Fibroblast of lung (primary cell): ENCODE data around the gene RPL36A. TPM values are rescaled to one million over a fixed set of nuclear protein-coding genes. Genes with fewer than 3 reads are reported as not detected.

Source experiments
- DNase-seq, 2 donors: peaks; one replicate each; pipeline versions ENCODE4 v3.0.0 to v3.0.0-alpha.2; 2010; ENCODE audit warnings: low read depth in 2 of 2
- H2AFZ ChIP-seq: 2 replicates; pipeline ENCODE4 v1.5.1; 2012; ENCODE audit warnings: low read length, control low read depth, inconsistent platforms
- H3K27ac ChIP-seq: 2 replicates; pipeline ENCODE4 v1.5.1; 2011; ENCODE audit warnings: low read length, control low read depth; ENCODE audit not compliant: insufficient read depth
- H3K27me3 ChIP-seq: 2 replicates; pipeline ENCODE4 v1.5.1; 2011; ENCODE audit warnings: mild to moderate bottlenecking, low read length; ENCODE audit not compliant: control insufficient read depth, insufficient read depth
- H3K36me3 ChIP-seq: 2 replicates; pipeline ENCODE4 v1.5.1; 2011; ENCODE audit warnings: low read length; ENCODE audit not compliant: control insufficient read depth, insufficient read depth
- H3K4me1 ChIP-seq: 2 replicates; pipeline ENCODE4 v1.5.1; 2011; ENCODE audit warnings: low read length; ENCODE audit not compliant: control insufficient read depth, insufficient read depth; ENCODE audit errors: extremely low read depth
- H3K4me2 ChIP-seq: 2 replicates; pipeline ENCODE4 v1.5.1; 2011; ENCODE audit warnings: low read length, control low read depth; ENCODE audit not compliant: insufficient read depth; ENCODE audit errors: extremely low read depth
- H3K4me3 ChIP-seq, 4 experiments: fragments of 200-600 bp in 1 of 4; sonication (generic) in 1 of 4; replicated peaks in 1 of 4; 2 replicates each; pipeline ENCODE4 v1.5.1; 2011 to 2016; ENCODE audit warnings: low read length in 4 of 4, low read depth in 3 of 4, mild to moderate bottlenecking in 3 of 4, control low read depth in 2 of 4, inconsistent platforms in 1 of 4, mixed read lengths in 1 of 4; ENCODE audit not compliant: insufficient read depth in 1 of 4; ENCODE audit errors: control extremely low read depth in 1 of 4
- H3K79me2 ChIP-seq: 2 replicates; pipeline ENCODE4 v1.5.1; 2012; ENCODE audit warnings: mild to moderate bottlenecking, low read length, inconsistent platforms; ENCODE audit not compliant: control insufficient read depth, insufficient read depth
- H3K9ac ChIP-seq: 2 replicates; pipeline ENCODE4 v1.5.1; 2011; ENCODE audit warnings: mild to moderate bottlenecking, low read length, control low read depth; ENCODE audit not compliant: insufficient read depth
- H3K9me3 ChIP-seq: 2 replicates; pipeline ENCODE4 v1.5.1; 2012; ENCODE audit warnings: low read depth, low read length; ENCODE audit not compliant: control insufficient read depth, insufficient read depth
- H4K20me1 ChIP-seq: 2 replicates; pipeline ENCODE4 v1.5.1; 2011; ENCODE audit warnings: low read length; ENCODE audit not compliant: control insufficient read depth, insufficient read depth; ENCODE audit errors: extremely low read depth
- EZH2 ChIP-seq: IDR thresholded peaks from 2 replicates; pipeline ENCODE4 v1.5.1; 2012; ENCODE audit warnings: low read length, control low read depth, mild to moderate bottlenecking; ENCODE audit errors: missing control alignments
- polyA minus RNA-seq: library from RNA; depleted of rRNA, polyadenylated mRNA; stranded (reverse); fragments of >200 nt; gene quantifications from 2 replicates; pipeline ENCODE4 v1.2.3, GENCODE V29; 2011; ENCODE audit warnings: low replicate concordance
- polyA plus RNA-seq, 2 donors: library from polyadenylated mRNA; depleted of rRNA in 1 of 2; stranded (reverse) in 1 of 2; unstranded in 1 of 2; fragments of >200 nt; gene quantifications; 2 replicates each; pipeline ENCODE4 v1.2.1, GENCODE V29; 2011 to 2012; ENCODE audit warnings: missing spikeins in 1 of 2
- total RNA-seq: library from RNA; depleted of rRNA; stranded (reverse); fragments of >200 nt; gene quantifications from 2 replicates; pipeline ENCODE4 v1.2.1, GENCODE V29; 2014
- TF ChIP-seq, protein P1 (sequence below), 2 donors: IDR thresholded peaks in 1 of 2; conservative IDR thresholded peaks in 1 of 2; 1 replicate in 1 of 2; 2 replicates in 1 of 2; pipeline ENCODE4 v1.5.1; 2011 to 2012; ENCODE audit warnings: low read length in 2 of 2, control low read depth in 1 of 2, inconsistent platforms in 1 of 2, low read depth in 1 of 2, mild to moderate bottlenecking in 1 of 2

RPL36A gene
- total RNA-seq (305 and 521 TPM in 2 replicates), polyA plus RNA-seq (2,163 and 2,209 TPM in 2 replicates), polyA minus RNA-seq (3.9 and 12.9 TPM in 2 replicates)
- polyA plus RNA-seq (2012), result 1,818 and 2,496 TPM in 2 replicates

DNA sequence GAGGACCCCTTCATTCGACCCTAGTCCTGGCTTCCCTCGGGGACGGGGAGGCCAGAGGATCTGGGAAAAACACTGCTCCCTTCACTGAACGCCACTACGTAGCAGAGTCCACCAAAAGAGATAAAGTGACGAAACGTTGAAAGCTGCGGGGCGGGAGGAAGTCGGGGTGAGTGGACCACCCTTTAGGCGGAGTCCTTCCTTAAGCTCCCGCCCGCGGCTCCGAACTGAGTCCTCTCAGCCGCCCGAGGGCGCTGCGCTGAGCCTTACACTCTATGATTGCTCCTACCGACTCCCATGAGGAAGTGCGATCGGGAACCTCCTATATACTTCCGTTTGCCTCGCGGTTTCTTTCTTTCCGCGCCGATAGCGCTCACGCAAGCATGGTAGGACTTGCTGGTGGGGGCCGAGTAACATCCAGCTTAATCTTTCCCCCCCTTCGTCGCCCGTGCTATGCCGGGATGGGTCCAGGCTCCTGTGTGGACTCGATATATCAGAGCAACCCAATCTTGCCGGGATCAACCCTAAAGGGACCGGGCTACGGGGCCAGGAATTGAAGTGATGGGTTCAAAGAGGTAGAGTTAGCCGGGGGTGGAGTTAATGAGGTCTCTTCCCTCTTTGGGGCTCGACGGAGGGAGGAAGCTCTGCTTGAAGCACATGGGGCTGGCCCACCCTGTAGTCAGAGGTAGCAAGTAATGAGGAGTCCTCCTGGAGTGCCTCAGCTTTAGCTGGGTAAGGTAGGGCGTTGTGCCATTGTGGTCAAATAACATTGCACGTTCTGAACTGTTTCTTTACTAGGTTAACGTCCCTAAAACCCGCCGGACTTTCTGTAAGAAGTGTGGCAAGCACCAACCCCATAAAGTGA lies at the start of gene RPL36A:
Gene RPL36A (plus strand): TSS at position 348 of the 862 bp plus-strand sequence. CDS start 33 bp downstream, at position 381.
- H3K79me2 ChIP-seq, result peaks cover 18% of the 10 kb centered on the region
- peak within 1 kb of the TSS; percentile 55 for H3K9ac ChIP-seq
- H3K4me1 ChIP-seq, result no peaks in the 10 kb centered on the region
- H3K27me3 ChIP-seq, result no peaks in the 10 kb centered on the region
- DNase-seq, result peak; percentile 90 to 92
- no peaks in the 10 kb centered on the region for H3K9me3 ChIP-seq
- TF ChIP-seq, protein P1, sequence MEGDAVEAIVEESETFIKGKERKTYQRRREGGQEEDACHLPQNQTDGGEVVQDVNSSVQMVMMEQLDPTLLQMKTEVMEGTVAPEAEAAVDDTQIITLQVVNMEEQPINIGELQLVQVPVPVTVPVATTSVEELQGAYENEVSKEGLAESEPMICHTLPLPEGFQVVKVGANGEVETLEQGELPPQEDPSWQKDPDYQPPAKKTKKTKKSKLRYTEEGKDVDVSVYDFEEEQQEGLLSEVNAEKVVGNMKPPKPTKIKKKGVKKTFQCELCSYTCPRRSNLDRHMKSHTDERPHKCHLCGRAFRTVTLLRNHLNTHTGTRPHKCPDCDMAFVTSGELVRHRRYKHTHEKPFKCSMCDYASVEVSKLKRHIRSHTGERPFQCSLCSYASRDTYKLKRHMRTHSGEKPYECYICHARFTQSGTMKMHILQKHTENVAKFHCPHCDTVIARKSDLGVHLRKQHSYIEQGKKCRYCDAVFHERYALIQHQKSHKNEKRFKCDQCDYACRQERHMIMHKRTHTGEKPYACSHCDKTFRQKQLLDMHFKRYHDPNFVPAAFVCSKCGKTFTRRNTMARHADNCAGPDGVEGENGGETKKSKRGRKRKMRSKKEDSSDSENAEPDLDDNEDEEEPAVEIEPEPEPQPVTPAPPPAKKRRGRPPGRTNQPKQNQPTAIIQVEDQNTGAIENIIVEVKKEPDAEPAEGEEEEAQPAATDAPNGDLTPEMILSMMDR (conservative IDR thresholded peaks at IDR 0.05 in 1 of 2, IDR thresholded peaks at IDR 0.05 in 1 of 2; ENCODE audit: low read depth in 1 of 2, low read length in 2 of 2), result peak; percentile 64 to 71
- TF ChIP-seq EZH2, result no peak
- H3K4me2 ChIP-seq, result peak within 1 kb of the TSS; percentile 87
- peak within 1 kb of the TSS; percentile 62 to 95 (median 72) for H3K4me3 ChIP-seq
- no peaks in the 10 kb centered on the region for H3K36me3 ChIP-seq
- H2AFZ ChIP-seq, result peak within 1 kb of the TSS; percentile 95
- H4K20me1 ChIP-seq, result no peaks in the 10 kb centered on the region
- peak within 1 kb of the TSS; percentile 75 for H3K27ac ChIP-seq

DNA sequence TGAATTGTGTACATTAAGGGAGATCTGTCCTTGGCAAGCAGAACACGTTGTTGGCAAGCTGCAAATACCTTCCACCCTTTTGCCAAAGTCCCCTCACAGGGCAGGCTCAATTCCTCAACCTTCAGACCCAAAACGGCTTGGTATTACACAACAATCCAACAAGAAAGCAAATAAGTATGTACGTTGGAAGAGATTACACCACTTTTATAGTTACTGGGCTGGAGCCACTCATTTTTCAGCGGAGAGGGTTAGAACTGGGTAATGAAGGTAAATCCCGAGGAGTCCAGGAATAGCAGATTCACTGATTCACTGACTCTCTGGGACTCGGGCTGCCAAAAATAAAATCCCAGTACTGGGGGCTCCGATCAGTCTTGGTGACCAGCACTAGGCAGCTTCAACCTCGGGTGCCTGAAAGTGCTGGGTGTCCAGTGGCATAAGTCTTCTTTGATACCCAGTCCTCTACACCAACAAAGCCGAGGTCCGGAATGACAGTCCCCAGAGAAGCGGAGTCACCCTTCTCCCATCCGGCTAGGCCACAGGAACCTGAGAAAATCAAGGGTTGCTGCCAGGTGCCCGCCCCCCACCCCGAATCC lies 42.9 kb upstream of the RPL36A start:
- H3K27ac ChIP-seq, result peak overlapping the region; percentile 74
- DNase-seq, result peak; percentile 9 to 20

More for the DNA sequence above, 42.9 kb upstream of the RPL36A start:
- peak overlapping the region; percentile 68 for H3K9ac ChIP-seq
- H3K36me3 ChIP-seq, result no peaks in the 10 kb centered on the region
- peak overlapping the region; percentile 64 for H3K4me2 ChIP-seq
- H4K20me1 ChIP-seq, result no peaks in the 10 kb centered on the region
- H3K4me1 ChIP-seq, result peaks cover 2% of the 10 kb centered on the region
- TF ChIP-seq EZH2, result no peak
- TF ChIP-seq, protein P1 (conservative IDR thresholded peaks at IDR 0.05 in 1 of 2, IDR thresholded peaks at IDR 0.05 in 1 of 2; ENCODE audit: low read depth in 1 of 2, low read length in 2 of 2), result no peak
- peak overlapping the region; percentile 12 for H2AFZ ChIP-seq
- no peaks in the 10 kb centered on the region for H3K27me3 ChIP-seq
- no peaks in the 10 kb centered on the region for H3K9me3 ChIP-seq
- peak overlapping the region; percentile 50 to 72 (median 70) for H3K4me3 ChIP-seq
- peaks cover 13% of the 10 kb centered on the region for H3K79me2 ChIP-seq
